K562 (cell line): ENCODE measurements around the gene CPNE9. TPM values are rescaled to one million over a fixed set of nuclear protein-coding genes. Genes with fewer than 3 reads are reported as not detected.

Experiments used
- BCL6 ChIP-seq: fragments of 250-450 bp; sonication (Bioruptor Pico); IDR thresholded peaks from 2 replicates; pipeline ENCODE4 v1.4.0; 2020
- CXXC5 ChIP-seq: fragments of 250-450 bp; sonication (Bioruptor Pico); IDR thresholded peaks from 2 replicates; pipeline ENCODE4 v1.8.0; 2022; ENCODE audit warnings: inconsistent platforms, mild to moderate bottlenecking, moderate library complexity
- DPF2 ChIP-seq: fragments of 450-650 bp; IDR thresholded peaks from 2 replicates; pipeline ENCODE4 v1.6.1; 2016
- ETV1 ChIP-seq: fragments of 450-650 bp; conservative IDR thresholded peaks from 2 replicates; pipeline ENCODE4 v1.6.1; 2016; ENCODE audit warnings: missing genetic modification characterization, control low read depth, low read depth, missing compliant biosample characterization
- GTF2F1 ChIP-seq: IDR thresholded peaks from 2 replicates; pipeline ENCODE4 v1.6.1; 2011; ENCODE audit warnings: low read depth, low read length, improper control_type of control experiment
- HDAC2 ChIP-seq: fragments of 450-650 bp; IDR thresholded peaks from 2 replicates; pipeline ENCODE4 v1.6.1; 2016; ENCODE audit warnings: mild to moderate bottlenecking
- NR4A1 ChIP-seq, 2 experiments: fragments of 250-450 bp in 1 of 2; fragments of 450-650 bp in 1 of 2; sonication (Bioruptor Pico) in 1 of 2; IDR thresholded peaks; 2 replicates each; pipeline versions ENCODE4 v1.4.0 to v1.6.1; 2016 to 2020; ENCODE audit warnings: mild to moderate bottlenecking in 2 of 2, missing compliant biosample characterization in 1 of 2, missing genetic modification characterization in 1 of 2, moderate library complexity in 1 of 2
- NRF1 ChIP-seq, 2 experiments: fragments of 450-650 bp; IDR thresholded peaks in 1 of 2; conservative IDR thresholded peaks in 1 of 2; 2 replicates each; pipeline ENCODE4 v1.6.1; 2014; ENCODE audit warnings: mild to moderate bottlenecking in 2 of 2
- SAFB ChIP-seq: fragments of 200-400 bp; formaldehyde crosslinking; IDR thresholded peaks from 2 replicates; pipeline ENCODE4 v1.6.1; 2017; ENCODE audit warnings: low read depth, low read length, borderline replicate concordance
- TSC22D4 ChIP-seq: fragments of 450-650 bp; IDR thresholded peaks from 2 replicates; pipeline ENCODE4 v1.6.1; 2016; ENCODE audit warnings: missing genetic modification characterization, missing biosample characterization, control low read depth
- YY1 ChIP-seq, 3 experiments: IDR thresholded peaks; 2 replicates each; pipeline ENCODE4 v1.6.1; 2011; ENCODE audit warnings: low read length in 2 of 3, mild to moderate bottlenecking in 2 of 3, moderate library complexity in 2 of 3, borderline replicate concordance in 1 of 3, control low read depth in 1 of 3, low read depth in 1 of 3; ENCODE audit not compliant: insufficient read depth in 3 of 3, insufficient replicate concordance in 2 of 3, control insufficient read depth in 1 of 3, insufficient read length in 1 of 3; ENCODE audit errors: extremely low read depth in 1 of 3
- ZNF12 ChIP-seq: sonication (generic); formaldehyde crosslinking; IDR thresholded peaks from 2 replicates; pipeline ENCODE4 v1.4.0; 2020; ENCODE audit warnings: mild to moderate bottlenecking, missing genetic modification reagents
- polyA plus RNA-seq, 8 experiments: library from polyadenylated mRNA; depleted of rRNA in 4 of 8; stranded (reverse) in 5 of 8; unstranded in 3 of 8; fragments of >200 nt; fragmentation: Nextera tagmentation in 2 of 8; fragmentation: Illumina TruSeq in 1 of 8; extraction: Ambion mirVana in 2 of 8; extraction: Trizol in 1 of 8; gene quantifications; 2 replicates each; pipeline versions ENCODE4 v1.2.1 to v1.2.3, GENCODE V29; 2011 to 2014; ENCODE audit warnings: inconsistent platforms in 1 of 8, missing spikeins in 1 of 8
- total RNA-seq, 7 experiments: library from RNA; depleted of rRNA in 6 of 7; stranded (reverse); fragments of >200 nt in 6 of 7; fragmentation: Illumina TruSeq in 2 of 7; extraction: Trizol in 2 of 7; gene quantifications; 2 replicates each; pipeline versions ENCODE4 v1.2.1 to v1.2.3, GENCODE V29; 2011 to 2021; ENCODE audit warnings: low replicate concordance in 1 of 7
- TF ChIP-seq, protein P1 (sequence below): fragments of 450-650 bp; conservative IDR thresholded peaks from 2 replicates; pipeline ENCODE4 v1.6.1; 2016; ENCODE audit warnings: missing genetic modification characterization, low read depth, mild to moderate bottlenecking, missing compliant biosample characterization, moderate library complexity
- TF ChIP-seq, protein P2 (sequence below): sonication (generic); formaldehyde crosslinking; IDR thresholded peaks from 2 replicates; pipeline ENCODE4 v1.4.0; 2020; ENCODE audit warnings: mild to moderate bottlenecking, missing genetic modification reagents
- TF ChIP-seq, protein P3 (sequence below): sonication (generic); formaldehyde crosslinking; IDR thresholded peaks from 2 replicates; pipeline ENCODE4 v1.8.0; 2022; ENCODE audit warnings: missing genetic modification reagents, mild to moderate bottlenecking, moderate library complexity, borderline replicate concordance
- TF ChIP-seq, protein P4 (sequence below): fragments of 250-450 bp; sonication (Bioruptor Pico); IDR thresholded peaks from 2 replicates; pipeline ENCODE4 v1.4.0; 2020; ENCODE audit warnings: mild to moderate bottlenecking
- TF ChIP-seq, protein P5 (sequence below): fragments of 250-450 bp; sonication (Bioruptor Pico); IDR thresholded peaks from 2 replicates; pipeline ENCODE4 v1.5.0; 2021; ENCODE audit warnings: mild to moderate bottlenecking, borderline replicate concordance

The CPNE9 gene
- total and polyA plus RNA-seq, 9 of the 15 experiments (the other 6 are each of a cell fraction or from before 2014, with no cell fraction given) = 0.22 to 0.56 (median 0.29) TPM; not detected in 3

DNA sequence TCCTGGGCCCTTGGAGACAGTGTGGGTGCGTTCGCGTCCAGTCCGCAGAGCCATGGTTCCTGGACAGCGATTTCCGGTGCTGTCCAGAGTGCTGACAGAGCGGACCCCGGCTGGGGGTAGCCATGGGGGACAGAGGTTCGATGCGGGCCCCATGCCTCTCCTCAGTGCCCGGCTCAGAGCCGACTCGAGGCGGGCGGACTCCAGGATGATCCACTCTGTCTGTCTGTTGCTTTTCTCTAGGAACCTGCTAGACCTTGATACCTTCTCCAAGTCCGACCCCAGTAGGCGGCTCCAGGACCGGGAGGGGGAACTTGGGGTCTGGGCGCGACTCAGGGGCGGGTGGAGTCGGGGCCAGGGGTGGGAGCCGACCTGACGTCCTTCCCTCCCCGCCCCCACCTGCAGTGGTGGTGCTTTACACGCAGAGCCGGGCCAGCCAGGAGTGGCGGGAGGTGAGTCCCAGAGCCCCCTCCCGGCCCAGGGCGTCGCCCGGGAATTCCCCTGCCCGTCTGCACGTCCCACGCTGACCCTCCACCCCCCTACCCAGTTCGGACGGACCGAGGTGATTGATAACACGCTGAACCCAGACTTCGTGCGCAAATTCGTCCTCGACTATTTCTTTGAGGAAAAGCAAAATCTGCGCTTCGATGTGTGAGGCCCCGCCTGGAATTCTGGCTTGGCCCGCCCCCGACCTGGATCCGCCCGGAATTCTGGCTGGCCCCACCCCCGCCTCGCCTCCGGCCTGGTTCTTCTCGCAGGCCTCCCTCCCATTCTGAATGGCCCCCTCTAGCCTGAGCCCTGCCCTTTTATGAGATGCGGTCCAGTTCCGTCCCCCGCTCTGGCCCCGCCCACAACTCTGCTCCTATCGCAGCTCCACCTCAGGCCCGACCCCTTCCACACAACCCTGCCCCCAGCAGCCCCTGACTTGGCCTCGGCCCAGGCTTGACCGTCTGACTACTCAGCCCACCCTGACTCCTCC, 1.0 kb downstream of the CPNE9 start (continued):
- TF ChIP-seq TSC22D4 (tag) = no peak
- no peak for TF ChIP-seq GTF2F1
- TF ChIP-seq NR4A1 (CRISPR knock-in tag; IDR thresholded peaks at IDR 0.05) = no peak
- TF ChIP-seq NR4A1 (tag; IDR thresholded peaks at IDR 0.05) = no peak
- peak; percentile 95 for TF ChIP-seq ETV1 (tag)
- TF ChIP-seq, protein P1, sequence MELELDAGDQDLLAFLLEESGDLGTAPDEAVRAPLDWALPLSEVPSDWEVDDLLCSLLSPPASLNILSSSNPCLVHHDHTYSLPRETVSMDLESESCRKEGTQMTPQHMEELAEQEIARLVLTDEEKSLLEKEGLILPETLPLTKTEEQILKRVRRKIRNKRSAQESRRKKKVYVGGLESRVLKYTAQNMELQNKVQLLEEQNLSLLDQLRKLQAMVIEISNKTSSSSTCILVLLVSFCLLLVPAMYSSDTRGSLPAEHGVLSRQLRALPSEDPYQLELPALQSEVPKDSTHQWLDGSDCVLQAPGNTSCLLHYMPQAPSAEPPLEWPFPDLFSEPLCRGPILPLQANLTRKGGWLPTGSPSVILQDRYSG = no peak
- no peak for TF ChIP-seq SAFB
- TF ChIP-seq ZNF12 (CRISPR knock-in tag) = peak; percentile 69; the same call in 1 of the 2 replicates
- no peak for TF ChIP-seq NRF1 (conservative IDR thresholded peaks at IDR 0.05 in 1 of 2, IDR thresholded peaks at IDR 0.05 in 1 of 2)
- TF ChIP-seq, protein P2, sequence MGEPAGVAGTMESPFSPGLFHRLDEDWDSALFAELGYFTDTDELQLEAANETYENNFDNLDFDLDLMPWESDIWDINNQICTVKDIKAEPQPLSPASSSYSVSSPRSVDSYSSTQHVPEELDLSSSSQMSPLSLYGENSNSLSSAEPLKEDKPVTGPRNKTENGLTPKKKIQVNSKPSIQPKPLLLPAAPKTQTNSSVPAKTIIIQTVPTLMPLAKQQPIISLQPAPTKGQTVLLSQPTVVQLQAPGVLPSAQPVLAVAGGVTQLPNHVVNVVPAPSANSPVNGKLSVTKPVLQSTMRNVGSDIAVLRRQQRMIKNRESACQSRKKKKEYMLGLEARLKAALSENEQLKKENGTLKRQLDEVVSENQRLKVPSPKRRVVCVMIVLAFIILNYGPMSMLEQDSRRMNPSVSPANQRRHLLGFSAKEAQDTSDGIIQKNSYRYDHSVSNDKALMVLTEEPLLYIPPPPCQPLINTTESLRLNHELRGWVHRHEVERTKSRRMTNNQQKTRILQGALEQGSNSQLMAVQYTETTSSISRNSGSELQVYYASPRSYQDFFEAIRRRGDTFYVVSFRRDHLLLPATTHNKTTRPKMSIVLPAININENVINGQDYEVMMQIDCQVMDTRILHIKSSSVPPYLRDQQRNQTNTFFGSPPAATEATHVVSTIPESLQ = peak; percentile 80; the same call in 1 of the 2 replicates
- TF ChIP-seq CXXC5 (CRISPR knock-in tag) = peak; percentile 52; the same call in 1 of the 2 replicates
- TF ChIP-seq DPF2 = no peak
- TF ChIP-seq HDAC2 = peak; percentile 84
- TF ChIP-seq BCL6 = no peak
- TF ChIP-seq, protein P3, sequence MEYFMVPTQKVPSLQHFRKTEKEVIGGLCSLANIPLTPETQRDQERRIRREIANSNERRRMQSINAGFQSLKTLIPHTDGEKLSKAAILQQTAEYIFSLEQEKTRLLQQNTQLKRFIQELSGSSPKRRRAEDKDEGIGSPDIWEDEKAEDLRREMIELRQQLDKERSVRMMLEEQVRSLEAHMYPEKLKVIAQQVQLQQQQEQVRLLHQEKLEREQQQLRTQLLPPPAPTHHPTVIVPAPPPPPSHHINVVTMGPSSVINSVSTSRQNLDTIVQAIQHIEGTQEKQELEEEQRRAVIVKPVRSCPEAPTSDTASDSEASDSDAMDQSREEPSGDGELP = peak; percentile 83
- TF ChIP-seq YY1 (IDR thresholded peaks at IDR 0.05; ENCODE audit: borderline replicate concordance in 1 of 3, control insufficient read depth in 1 of 3, extremely low read depth in 1 of 3, insufficient read depth in 3 of 3, insufficient read length in 1 of 3, insufficient replicate concordance in 2 of 3, low read depth in 1 of 3, low read length in 2 of 3) = peak in 1 of 3 experiments; percentile 37
- TF ChIP-seq, protein P4, sequence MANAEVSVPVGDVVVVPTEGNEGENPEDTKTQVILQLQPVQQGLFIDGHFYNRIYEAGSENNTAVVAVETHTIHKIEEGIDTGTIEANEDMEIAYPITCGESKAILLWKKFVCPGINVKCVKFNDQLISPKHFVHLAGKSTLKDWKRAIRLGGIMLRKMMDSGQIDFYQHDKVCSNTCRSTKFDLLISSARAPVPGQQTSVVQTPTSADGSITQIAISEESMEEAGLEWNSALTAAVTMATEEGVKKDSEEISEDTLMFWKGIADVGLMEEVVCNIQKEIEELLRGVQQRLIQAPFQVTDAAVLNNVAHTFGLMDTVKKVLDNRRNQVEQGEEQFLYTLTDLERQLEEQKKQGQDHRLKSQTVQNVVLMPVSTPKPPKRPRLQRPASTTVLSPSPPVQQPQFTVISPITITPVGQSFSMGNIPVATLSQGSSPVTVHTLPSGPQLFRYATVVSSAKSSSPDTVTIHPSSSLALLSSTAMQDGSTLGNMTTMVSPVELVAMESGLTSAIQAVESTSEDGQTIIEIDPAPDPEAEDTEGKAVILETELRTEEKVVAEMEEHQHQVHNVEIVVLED = peak; percentile 11; the same call in 1 of the 2 replicates
- TF ChIP-seq, protein P5, sequence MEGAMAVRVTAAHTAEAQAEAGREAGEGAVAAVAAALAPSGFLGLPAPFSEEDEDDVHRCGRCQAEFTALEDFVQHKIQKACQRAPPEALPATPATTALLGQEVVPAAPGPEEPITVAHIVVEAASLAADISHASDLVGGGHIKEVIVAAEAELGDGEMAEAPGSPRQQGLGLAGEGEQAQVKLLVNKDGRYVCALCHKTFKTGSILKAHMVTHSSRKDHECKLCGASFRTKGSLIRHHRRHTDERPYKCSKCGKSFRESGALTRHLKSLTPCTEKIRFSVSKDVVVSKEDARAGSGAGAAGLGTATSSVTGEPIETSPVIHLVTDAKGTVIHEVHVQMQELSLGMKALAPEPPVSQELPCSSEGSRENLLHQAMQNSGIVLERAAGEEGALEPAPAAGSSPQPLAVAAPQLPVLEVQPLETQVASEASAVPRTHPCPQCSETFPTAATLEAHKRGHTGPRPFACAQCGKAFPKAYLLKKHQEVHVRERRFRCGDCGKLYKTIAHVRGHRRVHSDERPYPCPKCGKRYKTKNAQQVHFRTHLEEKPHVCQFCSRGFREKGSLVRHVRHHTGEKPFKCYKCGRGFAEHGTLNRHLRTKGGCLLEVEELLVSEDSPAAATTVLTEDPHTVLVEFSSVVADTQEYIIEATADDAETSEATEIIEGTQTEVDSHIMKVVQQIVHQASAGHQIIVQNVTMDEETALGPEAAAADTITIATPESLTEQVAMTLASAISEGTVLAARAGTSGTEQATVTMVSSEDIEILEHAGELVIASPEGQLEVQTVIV (CRISPR knock-in tag) = no peak
